ENCODE results near the gene RBMS1. TPM values are rescaled to one million over a fixed set of nuclear protein-coding genes. Genes with fewer than 3 reads are reported as not detected.
A peak's percentile ranks its signal among the peaks of the same experiment; 100 is the strongest.

The RBMS1 gene
- total and polyA plus RNA-seq, 7 donors: 8.4 to 43.2 (median 24.1) TPM

DNA sequence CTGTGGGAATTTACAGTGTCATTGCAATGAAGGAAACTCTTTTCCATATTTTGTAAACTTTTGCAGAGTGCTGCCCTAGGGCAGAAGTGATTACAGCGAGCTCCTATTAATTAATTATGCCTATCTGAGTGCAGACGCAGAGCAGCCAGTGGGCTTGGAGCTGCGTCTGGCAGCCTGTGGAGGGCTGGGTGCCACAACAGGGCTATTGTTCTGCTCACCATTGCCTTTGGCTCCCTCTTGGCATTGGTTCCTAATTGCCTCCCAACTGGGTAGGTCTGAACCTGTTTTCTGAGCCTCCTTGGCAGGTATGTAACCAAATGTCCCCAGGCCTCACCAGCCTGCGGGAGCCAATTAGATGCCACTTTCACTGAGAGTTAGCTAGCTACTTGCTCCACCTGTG lies 267.9 kb downstream of the RBMS1 start:
- H3K4me1 ChIP-seq: peaks cover 90% of the 10 kb centered on the region
- H3K27ac ChIP-seq: peak overlapping the region; percentile 90
- intact Hi-C loops (cut with DNase I): no loop called here
- TF ChIP-seq, protein P1, sequence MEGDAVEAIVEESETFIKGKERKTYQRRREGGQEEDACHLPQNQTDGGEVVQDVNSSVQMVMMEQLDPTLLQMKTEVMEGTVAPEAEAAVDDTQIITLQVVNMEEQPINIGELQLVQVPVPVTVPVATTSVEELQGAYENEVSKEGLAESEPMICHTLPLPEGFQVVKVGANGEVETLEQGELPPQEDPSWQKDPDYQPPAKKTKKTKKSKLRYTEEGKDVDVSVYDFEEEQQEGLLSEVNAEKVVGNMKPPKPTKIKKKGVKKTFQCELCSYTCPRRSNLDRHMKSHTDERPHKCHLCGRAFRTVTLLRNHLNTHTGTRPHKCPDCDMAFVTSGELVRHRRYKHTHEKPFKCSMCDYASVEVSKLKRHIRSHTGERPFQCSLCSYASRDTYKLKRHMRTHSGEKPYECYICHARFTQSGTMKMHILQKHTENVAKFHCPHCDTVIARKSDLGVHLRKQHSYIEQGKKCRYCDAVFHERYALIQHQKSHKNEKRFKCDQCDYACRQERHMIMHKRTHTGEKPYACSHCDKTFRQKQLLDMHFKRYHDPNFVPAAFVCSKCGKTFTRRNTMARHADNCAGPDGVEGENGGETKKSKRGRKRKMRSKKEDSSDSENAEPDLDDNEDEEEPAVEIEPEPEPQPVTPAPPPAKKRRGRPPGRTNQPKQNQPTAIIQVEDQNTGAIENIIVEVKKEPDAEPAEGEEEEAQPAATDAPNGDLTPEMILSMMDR (IDR thresholded peaks at IDR 0.05): no peak
- no peaks in the 10 kb centered on the region for H3K9me3 ChIP-seq
- 45 to 50% (median 50%) methylated on average over 4 of the region's 4 CpGs for WGBS, 3 donors
- H3K36me3 ChIP-seq (ENCODE audit: insufficient read depth in 1 of 2, low read depth in 1 of 2): no peaks in the 10 kb centered on the region
- ATAC-seq: no peak
- no peak overlapping the region for H3K4me3 ChIP-seq
- no peaks in the 10 kb centered on the region for H3K27me3 ChIP-seq (ENCODE audit: insufficient read depth in 3 of 3, low read length in 2 of 3)
- no peak for DNase-seq

DNA sequence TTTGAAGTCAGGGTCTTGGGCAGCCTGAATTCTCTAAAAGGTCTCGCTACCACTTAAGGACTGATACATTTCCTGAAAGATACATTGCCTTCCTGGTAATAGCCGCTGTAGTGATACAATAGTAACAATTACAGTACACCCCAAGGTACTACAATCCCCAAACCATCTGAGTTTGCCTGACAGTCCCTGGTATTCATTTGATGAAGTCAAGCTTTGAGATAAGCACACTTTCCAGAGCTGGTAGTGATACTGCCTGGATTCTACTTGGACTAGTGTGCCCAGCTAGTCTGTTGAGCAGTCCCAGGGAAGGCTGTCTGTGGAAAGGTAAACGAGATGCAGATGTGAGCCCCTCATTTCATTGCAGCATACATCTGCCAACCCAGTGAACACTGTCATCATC lies 269.1 kb downstream of the RBMS1 start:
- DNase-seq (no peak), ATAC-seq (no peak)
- no peaks in the 10 kb centered on the region for H3K27me3 ChIP-seq (ENCODE audit: insufficient read depth in 3 of 3, low read length in 2 of 3)
- peak overlapping the region; percentile 90 for H3K27ac ChIP-seq
- H3K4me3 ChIP-seq: no peak overlapping the region
- 88 to 95% (median 92%) methylated on average over 3 of the region's 3 CpGs for WGBS, 3 donors
- intact Hi-C loops (cut with DNase I): no loop called here
- H3K9me3 ChIP-seq: no peaks in the 10 kb centered on the region
- H3K4me1 ChIP-seq: peaks cover 94% of the 10 kb centered on the region
- H3K36me3 ChIP-seq (ENCODE audit: insufficient read depth in 1 of 2, low read depth in 1 of 2): no peaks in the 10 kb centered on the region
- TF ChIP-seq, protein P1 (IDR thresholded peaks at IDR 0.05): no peak

DNA sequence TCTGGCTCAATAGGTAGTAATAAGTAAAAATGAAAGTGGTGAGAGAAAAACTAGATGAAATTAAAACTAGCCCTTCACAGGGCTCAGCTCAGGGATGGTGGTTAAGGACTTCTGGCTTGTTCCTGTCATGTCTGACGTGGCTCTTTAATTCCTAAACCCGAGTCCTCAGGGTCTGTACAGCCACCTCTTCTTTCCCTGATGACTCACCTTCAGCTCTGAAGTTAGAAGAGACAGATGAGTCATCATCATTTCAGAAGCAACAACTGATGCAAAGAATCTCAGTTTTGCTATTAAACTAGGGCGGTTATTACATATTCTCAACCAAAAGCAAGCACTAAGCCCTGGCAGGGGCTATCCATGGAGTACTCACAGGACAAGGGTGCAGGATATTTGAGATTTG lies 269.5 kb downstream of the RBMS1 start:
- intact Hi-C loops (cut with DNase I): no loop called here
- TF ChIP-seq, protein P1 (IDR thresholded peaks at IDR 0.05): no peak
- ATAC-seq (peak; percentile 65 to 70 (median 70)), DNase-seq (no peak)
- H3K27me3 ChIP-seq (ENCODE audit: insufficient read depth in 3 of 3, low read length in 2 of 3): no peaks in the 10 kb centered on the region
- peak overlapping the region; percentile 90 for H3K27ac ChIP-seq
- H3K4me1 ChIP-seq: peaks cover 93% of the 10 kb centered on the region
- no peaks in the 10 kb centered on the region for H3K9me3 ChIP-seq
- H3K4me3 ChIP-seq: no peak overlapping the region
- no peaks in the 10 kb centered on the region for H3K36me3 ChIP-seq (ENCODE audit: insufficient read depth in 1 of 2, low read depth in 1 of 2)
- WGBS, 3 donors: 41 to 59% (median 52%) methylated on average over 3 of the region's 3 CpGs

DNA sequence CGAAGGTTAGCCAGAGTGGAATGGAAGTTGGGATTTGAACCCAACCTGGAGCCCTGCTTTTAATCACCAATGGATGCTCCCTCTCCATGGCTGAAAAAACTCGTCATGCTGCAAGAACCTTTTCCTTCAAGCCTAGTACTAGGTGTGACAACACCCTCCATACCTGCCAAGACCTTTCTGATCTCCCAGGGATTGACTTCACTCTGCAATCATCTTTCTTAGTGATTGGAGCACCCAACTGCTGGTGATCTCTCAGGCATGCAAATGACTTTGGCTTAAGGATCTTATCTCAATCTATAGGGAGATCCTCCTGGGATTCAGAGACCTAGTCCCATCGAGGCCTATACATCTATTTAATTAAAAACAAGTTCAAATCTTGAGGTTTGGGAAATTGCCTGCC lies 270.0 kb downstream of the RBMS1 start:
- Histone ChIP-seq H3K27ac (peak overlapping the region; percentile 90), H3K27me3 (ENCODE audit: insufficient read depth in 3 of 3, low read length in 2 of 3) (no peaks in the 10 kb centered on the region), H3K9me3 (no peaks in the 10 kb centered on the region), H3K4me3 (no peak overlapping the region), H3K4me1 (peaks cover 89% of the 10 kb centered on the region), H3K36me3 (ENCODE audit: insufficient read depth in 1 of 2, low read depth in 1 of 2) (no peaks in the 10 kb centered on the region)
- ATAC-seq (no peak), DNase-seq (no peak)
- intact Hi-C loops (cut with DNase I): no loop called here
- TF ChIP-seq, protein P1 (IDR thresholded peaks at IDR 0.05): no peak
- WGBS, 3 donors: 79 to 88% (median 79%) methylated on average over 3 of the region's 3 CpGs

DNA sequence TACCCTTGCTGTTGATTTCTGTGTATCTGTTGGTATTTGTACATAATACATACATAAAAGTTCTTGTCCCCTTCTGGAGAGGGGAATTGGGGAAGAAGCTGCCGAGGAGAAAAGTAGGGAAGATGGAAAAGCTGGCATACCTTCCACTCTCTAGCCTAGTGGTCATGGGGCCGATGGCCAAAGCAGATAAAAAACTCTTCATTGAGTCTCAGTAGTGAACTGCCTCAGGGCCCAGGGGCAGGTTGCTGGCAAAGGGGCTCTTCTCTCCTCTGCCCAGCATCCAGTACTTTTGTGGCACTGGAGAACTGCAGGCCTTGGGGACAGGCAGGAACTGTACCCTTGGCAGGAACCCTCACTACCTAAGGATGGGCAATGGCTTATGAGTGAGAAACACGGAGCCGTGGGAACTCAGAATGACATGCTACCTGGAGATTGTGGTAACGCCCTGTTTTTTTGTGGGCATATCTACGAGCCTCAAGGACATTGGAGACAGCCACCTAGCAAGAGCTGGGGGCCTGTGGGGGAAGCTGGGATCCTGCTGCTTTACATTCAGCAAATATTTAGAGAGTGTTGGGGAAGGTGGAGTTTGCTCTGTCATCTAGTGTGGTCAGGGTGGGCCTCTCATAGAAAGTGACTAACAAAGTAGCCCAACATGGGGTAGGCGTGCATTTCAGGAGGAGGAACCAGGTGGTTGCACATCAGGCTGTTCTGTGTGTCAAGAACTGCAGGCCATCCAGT lies 270.9 kb downstream of the RBMS1 start:
- TF ChIP-seq, protein P1 (IDR thresholded peaks at IDR 0.05): no peak
- no peaks in the 10 kb centered on the region for H3K36me3 ChIP-seq (ENCODE audit: insufficient read depth in 1 of 2, low read depth in 1 of 2)
- DNase-seq: no peak
- 62 to 74% (median 72%) methylated on average over 7 of the region's 7 CpGs for WGBS, 3 donors
- peaks cover 80% of the 10 kb centered on the region for H3K4me1 ChIP-seq
- H3K27me3 ChIP-seq (ENCODE audit: insufficient read depth in 3 of 3, low read length in 2 of 3): no peaks in the 10 kb centered on the region
- no peak overlapping the region for H3K4me3 ChIP-seq
- intact Hi-C loops (cut with DNase I): no loop called here
- ATAC-seq: no peak
- H3K27ac ChIP-seq: peak overlapping the region; percentile 90
- no peaks in the 10 kb centered on the region for H3K9me3 ChIP-seq
